ENCODE measurements around the gene NFIA. TPM values are rescaled to one million over a fixed set of nuclear protein-coding genes. Genes with fewer than 3 reads are reported as not detected.

NFIA gene
- total RNA-seq, 1 donor from 2014 or later: 49.4 TPM

- TF ChIP-seq CTCF (conservative IDR thresholded peaks at IDR 0.05): no peak
- peaks cover 4% of the 10 kb centered on the region for H3K9me3 Mint-ChIP-seq
- no peaks in the 10 kb centered on the region for H3K36me3 Mint-ChIP-seq
- peaks cover 17% of the 10 kb centered on the region for H3K4me1 Mint-ChIP-seq (ENCODE audit: unreplicated experiment)
- no peak overlapping the region for H3K27ac Mint-ChIP-seq
- no peak for DNase-seq (ENCODE audit: extremely low spot score, unreplicated experiment)
- H3K27me3 Mint-ChIP-seq: no peaks in the 10 kb centered on the region
- H3K4me3 Mint-ChIP-seq: no peak overlapping the region
Observed at GRCh38 chr1:61241973-61242381, 159.6 kb downstream of the NFIA start.

- H3K27me3 Mint-ChIP-seq: no peaks in the 10 kb centered on the region
Observed at GRCh38 chr1:61244114-61244513, 161.8 kb downstream of the NFIA start.

GRCh38 chr1:61245696-61246400 lies 163.5 kb downstream of the NFIA start:
- Mint-ChIP-seq H3K36me3 (no peaks in the 10 kb centered on the region), H3K27ac (no peak overlapping the region), H3K4me1 (ENCODE audit: unreplicated experiment) (peaks cover 12% of the 10 kb centered on the region), H3K4me3 (no peak overlapping the region), H3K27me3 (no peaks in the 10 kb centered on the region), H3K9me3 (peaks cover 8% of the 10 kb centered on the region)
- no peak for DNase-seq (ENCODE audit: extremely low spot score, unreplicated experiment)
- no peak for TF ChIP-seq CTCF (conservative IDR thresholded peaks at IDR 0.05)

More at GRCh38 chr1:61244114-61244513, 161.8 kb downstream of the NFIA start:
- no peak overlapping the region for H3K27ac Mint-ChIP-seq
- H3K36me3 Mint-ChIP-seq: no peaks in the 10 kb centered on the region
- H3K4me3 Mint-ChIP-seq: no peak overlapping the region
- peaks cover 12% of the 10 kb centered on the region for H3K4me1 Mint-ChIP-seq (ENCODE audit: unreplicated experiment)
- no peak for DNase-seq (ENCODE audit: extremely low spot score, unreplicated experiment)
- TF ChIP-seq CTCF (conservative IDR thresholded peaks at IDR 0.05): no peak
- H3K9me3 Mint-ChIP-seq: peaks cover 8% of the 10 kb centered on the region

- no peak overlapping the region for H3K27ac Mint-ChIP-seq
- no peak for DNase-seq (ENCODE audit: extremely low spot score, unreplicated experiment)
Observed at GRCh38 chr1:61247051-61247825, 164.9 kb downstream of the NFIA start.

More at GRCh38 chr1:61247051-61247825, 164.9 kb downstream of the NFIA start:
- Mint-ChIP-seq H3K4me3 (no peak overlapping the region), H3K4me1 (ENCODE audit: unreplicated experiment) (peaks cover 8% of the 10 kb centered on the region), H3K27me3 (no peaks in the 10 kb centered on the region), H3K9me3 (peaks cover 8% of the 10 kb centered on the region), H3K36me3 (no peaks in the 10 kb centered on the region)
- no peak for TF ChIP-seq CTCF (conservative IDR thresholded peaks at IDR 0.05)

All from type B pancreatic cell (in vitro differentiated cells).